GM19372 (cell line): ENCODE results near the gene UROD.
"Not testable (repeated sequence)": the region's sequence is repeated elsewhere in the genome, so short reads cannot be mapped to it uniquely, and the experiment has no call there.

ENCODE experiments used
- ATAC-seq: cut with Tn5 transposase; IDR thresholded peaks from one replicate; pipeline ENCODE4 v1.9.1; 2021; ENCODE audit warnings: mild to moderate bottlenecking, low read depth, moderate library complexity; ENCODE audit not compliant: unreplicated experiment

The UROD gene

GRCh38 chr1:45038240-45038639 is 26.2 kb downstream of the UROD start:
- ATAC-seq, result no peak

- ATAC-seq, result no peak
Measured at GRCh38 chr1:45038661-45039364, 26.8 kb downstream of the UROD start.

GRCh38 chr1:45040297-45040696 is 28.2 kb downstream of the UROD start:
- ATAC-seq, result no peak

GRCh38 chr1:45043094-45043493 is 31.0 kb downstream of the UROD start:
- no peak for ATAC-seq

- no peak for ATAC-seq
Measured at GRCh38 chr1:45044916-45045315, 32.9 kb downstream of the UROD start.

GRCh38 chr1:45047032-45047431 is 35.0 kb downstream of the UROD start:
- no peak for ATAC-seq

DNA sequence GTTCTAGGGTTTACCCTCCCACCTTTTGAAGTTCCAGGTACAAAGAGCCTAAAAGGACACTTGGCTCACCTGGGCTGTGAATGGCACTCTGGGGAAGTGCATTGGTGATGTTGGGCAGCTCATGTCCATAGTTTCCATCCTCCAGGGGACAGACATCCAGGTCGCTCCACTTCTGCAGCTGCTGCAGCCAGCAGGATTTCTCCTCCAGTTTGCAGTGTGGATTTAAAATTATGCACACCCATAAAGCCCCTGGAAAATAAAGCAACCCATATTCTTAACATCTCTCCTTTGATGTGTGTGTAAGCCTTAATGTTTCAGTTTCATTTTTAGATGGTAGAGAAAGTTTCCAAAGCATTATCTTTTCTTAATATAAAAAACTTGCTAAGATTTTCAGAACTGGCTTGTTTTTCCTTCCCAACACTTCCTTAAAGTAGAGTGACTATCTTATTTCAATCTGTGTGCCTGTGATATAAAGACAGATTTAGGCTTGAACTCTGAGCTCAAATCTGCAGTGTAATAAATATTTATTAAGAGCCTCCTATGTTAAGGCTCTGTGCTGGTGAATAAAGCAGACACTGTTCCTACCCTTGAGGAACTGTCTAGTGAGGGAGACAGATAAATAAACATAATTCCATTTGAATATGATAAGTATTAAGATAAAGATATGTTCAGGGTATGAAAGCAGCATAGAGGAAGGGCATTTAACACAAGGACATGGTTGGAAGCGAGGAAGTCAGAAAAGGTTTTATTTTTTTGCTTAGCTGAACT is 39.1 kb downstream of the UROD start:
- ATAC-seq, result no peak

GRCh38 chr1:45057542-45057941 is 45.5 kb downstream of the UROD start:
- no peak for ATAC-seq

GRCh38 chr1:45059829-45060228 is 47.8 kb downstream of the UROD start:
- no peak for ATAC-seq

DNA sequence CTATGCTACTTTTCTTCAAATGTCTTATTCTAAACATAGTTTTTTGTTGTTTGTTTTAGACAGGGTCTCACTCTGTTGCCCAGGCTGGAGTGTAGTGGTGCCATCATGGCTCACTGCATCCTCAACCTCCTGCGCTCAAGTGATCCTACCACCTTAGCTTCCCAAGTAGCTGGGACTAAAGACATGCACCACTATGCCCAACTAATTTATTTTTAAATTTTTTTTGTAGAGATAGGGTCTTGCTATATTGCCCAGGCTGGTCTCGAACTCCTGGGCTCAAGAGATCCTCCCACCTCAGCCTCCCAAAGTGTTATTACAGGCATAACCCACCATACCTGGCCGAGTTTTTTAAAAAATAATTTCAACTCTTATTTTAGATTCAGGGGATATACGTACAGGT is 50.4 kb downstream of the UROD start:
- not testable (repeated sequence) for ATAC-seq

- ATAC-seq, result no peak
Measured at GRCh38 chr1:45065083-45065482, 53.0 kb downstream of the UROD start.
